Measurements from ENCODE around the gene EMP2.
"Not testable (repeated sequence)": the region's sequence is repeated elsewhere in the genome, so short reads cannot be mapped to it uniquely, and the experiment has no call there.

The EMP2 gene

GRCh38 chr16:10514369-10515055 lies 65.9 kb downstream of the EMP2 start:
- Histone ChIP-seq H3K4me3 (ENCODE audit: low read length) (peak overlapping the region; percentile 12; the same call in 1 of the 2 replicates), H3K27me3 (ENCODE audit: low read depth, low read length) (0 out of 2 replicates have a peak, but pooled peaks cover 7% of the 10 kb centered on the region), H3K79me2 (ENCODE audit: low read length) (no peaks in the 10 kb centered on the region), H3K36me3 (replicated peaks; ENCODE audit: low read depth, low read length) (no peaks in the 10 kb centered on the region), H3K4me2 (ENCODE audit: low read length) (peak overlapping the region; percentile 46), H3K9ac (ENCODE audit: low read length) (peak overlapping the region; percentile 19; the same call in 1 of the 2 replicates), H4K20me1 (ENCODE audit: insufficient read depth, low read length) (no peaks in the 10 kb centered on the region), H3K9me3 (ENCODE audit: insufficient read depth, low read length) (no peaks in the 10 kb centered on the region), H3K4me1 (ENCODE audit: low read length) (peaks cover 34% of the 10 kb centered on the region), H3K27ac (ENCODE audit: low read length) (no peak overlapping the region), H2AFZ (ENCODE audit: low read depth, low read length) (peak overlapping the region; percentile 79)
- TF ChIP-seq CTCF (IDR thresholded peaks at IDR 0.05; ENCODE audit: low read depth, low read length) (peak; percentile 74), EZH2phosphoT487 (IDR thresholded peaks at IDR 0.05; ENCODE audit: low read depth) (no peak)

- Histone ChIP-seq H3K36me3 (replicated peaks; ENCODE audit: low read depth, low read length) (no peaks in the 10 kb centered on the region), H3K9ac (ENCODE audit: low read length) (no peak overlapping the region), H3K79me2 (ENCODE audit: low read length) (no peaks in the 10 kb centered on the region), H3K4me3 (ENCODE audit: low read length) (no peak overlapping the region), H3K4me1 (ENCODE audit: low read length) (peaks cover 36% of the 10 kb centered on the region), H2AFZ (ENCODE audit: low read depth, low read length) (no peak overlapping the region), H3K27me3 (ENCODE audit: low read depth, low read length) (peaks cover 12% of the 10 kb centered on the region; the same call in 1 of the 2 replicates), H4K20me1 (ENCODE audit: insufficient read depth, low read length) (no peaks in the 10 kb centered on the region), H3K27ac (ENCODE audit: low read length) (no peak overlapping the region), H3K4me2 (ENCODE audit: low read length) (no peak overlapping the region), H3K9me3 (ENCODE audit: insufficient read depth, low read length) (no peaks in the 10 kb centered on the region)
- TF ChIP-seq CTCF (IDR thresholded peaks at IDR 0.05; ENCODE audit: low read depth, low read length) (no peak), EZH2phosphoT487 (IDR thresholded peaks at IDR 0.05; ENCODE audit: low read depth) (no peak)
Observed at GRCh38 chr16:10511829-10512228, 68.6 kb downstream of the EMP2 start.

DNA sequence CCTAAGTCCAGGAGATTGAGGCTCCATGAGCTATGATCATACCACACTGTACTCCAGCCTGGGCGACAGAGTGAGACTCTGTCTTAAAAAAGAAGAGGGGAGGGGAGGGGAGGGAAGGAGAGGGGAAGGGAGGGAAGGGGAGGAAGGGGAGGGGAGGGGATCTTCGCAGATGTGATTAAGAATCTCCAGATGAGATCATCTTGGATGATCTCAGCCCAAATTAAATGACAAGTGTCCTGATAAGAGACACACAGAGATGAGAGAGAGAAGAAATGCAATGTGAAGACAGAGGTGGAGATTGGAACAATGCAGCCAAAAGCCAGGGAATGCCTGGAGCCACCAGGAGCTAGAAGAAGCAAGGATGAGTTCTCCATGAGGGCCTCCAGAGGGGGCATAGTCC lies 70.1 kb downstream of the EMP2 start:
- Histone ChIP-seq H3K4me1 (ENCODE audit: low read length) (peaks cover 32% of the 10 kb centered on the region), H3K9me3 (ENCODE audit: insufficient read depth, low read length) (no peaks in the 10 kb centered on the region), H3K27ac (ENCODE audit: low read length) (no peak overlapping the region), H3K27me3 (ENCODE audit: low read depth, low read length) (peaks cover 12% of the 10 kb centered on the region; the same call in 1 of the 2 replicates), H3K36me3 (replicated peaks; ENCODE audit: low read depth, low read length) (no peaks in the 10 kb centered on the region), H3K4me2 (ENCODE audit: low read length) (peak overlapping the region; percentile 73), H3K79me2 (ENCODE audit: low read length) (no peaks in the 10 kb centered on the region), H3K4me3 (ENCODE audit: low read length) (no peak overlapping the region), H4K20me1 (ENCODE audit: insufficient read depth, low read length) (no peaks in the 10 kb centered on the region), H3K9ac (ENCODE audit: low read length) (peak overlapping the region; percentile 42; the same call in 1 of the 2 replicates), H2AFZ (ENCODE audit: low read depth, low read length) (no peak overlapping the region)
- TF ChIP-seq EZH2phosphoT487 (IDR thresholded peaks at IDR 0.05; ENCODE audit: low read depth) = no peak
- no peak for TF ChIP-seq CTCF (IDR thresholded peaks at IDR 0.05; ENCODE audit: low read depth, low read length)

GRCh38 chr16:10509534-10510025 lies 70.8 kb downstream of the EMP2 start:
- peak overlapping the region; percentile 73 for H3K4me2 ChIP-seq (ENCODE audit: low read length)
- peak overlapping the region; percentile 42 for H3K9ac ChIP-seq (ENCODE audit: low read length)

GRCh38 chr16:10505286-10505685 lies 75.1 kb downstream of the EMP2 start:
- not testable (repeated sequence) for H3K27ac ChIP-seq (ENCODE audit: low read length); H3K27me3 ChIP-seq (ENCODE audit: low read depth, low read length); H4K20me1 ChIP-seq (ENCODE audit: insufficient read depth, low read length); H3K4me3 ChIP-seq (ENCODE audit: low read length); H3K36me3 ChIP-seq (replicated peaks; ENCODE audit: low read depth, low read length); H3K79me2 ChIP-seq (ENCODE audit: low read length); H2AFZ ChIP-seq (ENCODE audit: low read depth, low read length); H3K4me1 ChIP-seq (ENCODE audit: low read length); H3K9me3 ChIP-seq (ENCODE audit: insufficient read depth, low read length); H3K9ac ChIP-seq (ENCODE audit: low read length); H3K4me2 ChIP-seq (ENCODE audit: low read length)

More at GRCh38 chr16:10509534-10510025, 70.8 kb downstream of the EMP2 start:
- Histone ChIP-seq H3K27ac (ENCODE audit: low read length) (peak overlapping the region; percentile 45), H3K4me1 (ENCODE audit: low read length) (peaks cover 26% of the 10 kb centered on the region), H3K36me3 (replicated peaks; ENCODE audit: low read depth, low read length) (no peaks in the 10 kb centered on the region), H4K20me1 (ENCODE audit: insufficient read depth, low read length) (no peaks in the 10 kb centered on the region), H3K79me2 (ENCODE audit: low read length) (no peaks in the 10 kb centered on the region), H2AFZ (ENCODE audit: low read depth, low read length) (peak overlapping the region; percentile 80), H3K4me3 (ENCODE audit: low read length) (peak overlapping the region; percentile 66), H3K27me3 (ENCODE audit: low read depth, low read length) (peaks cover 12% of the 10 kb centered on the region; the same call in 1 of the 2 replicates), H3K9me3 (ENCODE audit: insufficient read depth, low read length) (no peaks in the 10 kb centered on the region)
- no peak for TF ChIP-seq EZH2phosphoT487 (IDR thresholded peaks at IDR 0.05; ENCODE audit: low read depth)
- TF ChIP-seq CTCF (IDR thresholded peaks at IDR 0.05; ENCODE audit: low read depth, low read length) = peak; percentile 89

Measured in OCI-LY3 (cell line).